ENCODE results near the gene SEPTIN10.
"Not testable (repeated sequence)": the region's sequence is repeated elsewhere in the genome, so short reads cannot be mapped to it uniquely, and the experiment has no call there.

DNA sequence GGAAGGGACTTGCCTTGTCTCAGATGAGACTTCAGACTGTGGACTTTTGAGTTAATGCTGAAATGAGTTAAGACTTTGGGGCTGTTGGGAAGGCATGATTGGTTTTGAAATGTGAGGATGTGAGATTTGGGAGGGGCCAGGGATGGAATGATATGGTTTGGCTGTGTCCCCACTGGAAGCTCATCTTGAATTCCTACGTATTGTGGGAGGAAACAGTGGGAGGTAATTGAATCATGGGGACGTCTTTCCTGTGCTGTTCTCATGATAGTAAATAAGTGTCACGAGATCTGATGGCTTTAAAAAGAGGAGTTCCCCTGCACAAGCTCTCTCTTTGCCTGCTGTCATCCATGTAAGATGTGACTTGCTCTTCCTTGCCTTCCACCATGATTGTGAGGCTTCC, 77.2 kb downstream of the SEPTIN10 start:
- TF ChIP-seq, protein P1, sequence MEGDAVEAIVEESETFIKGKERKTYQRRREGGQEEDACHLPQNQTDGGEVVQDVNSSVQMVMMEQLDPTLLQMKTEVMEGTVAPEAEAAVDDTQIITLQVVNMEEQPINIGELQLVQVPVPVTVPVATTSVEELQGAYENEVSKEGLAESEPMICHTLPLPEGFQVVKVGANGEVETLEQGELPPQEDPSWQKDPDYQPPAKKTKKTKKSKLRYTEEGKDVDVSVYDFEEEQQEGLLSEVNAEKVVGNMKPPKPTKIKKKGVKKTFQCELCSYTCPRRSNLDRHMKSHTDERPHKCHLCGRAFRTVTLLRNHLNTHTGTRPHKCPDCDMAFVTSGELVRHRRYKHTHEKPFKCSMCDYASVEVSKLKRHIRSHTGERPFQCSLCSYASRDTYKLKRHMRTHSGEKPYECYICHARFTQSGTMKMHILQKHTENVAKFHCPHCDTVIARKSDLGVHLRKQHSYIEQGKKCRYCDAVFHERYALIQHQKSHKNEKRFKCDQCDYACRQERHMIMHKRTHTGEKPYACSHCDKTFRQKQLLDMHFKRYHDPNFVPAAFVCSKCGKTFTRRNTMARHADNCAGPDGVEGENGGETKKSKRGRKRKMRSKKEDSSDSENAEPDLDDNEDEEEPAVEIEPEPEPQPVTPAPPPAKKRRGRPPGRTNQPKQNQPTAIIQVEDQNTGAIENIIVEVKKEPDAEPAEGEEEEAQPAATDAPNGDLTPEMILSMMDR (IDR thresholded peaks at IDR 0.05): not testable (repeated sequence)
- TF ChIP-seq POLR2AphosphoS5 (IDR thresholded peaks at IDR 0.05; ENCODE audit: insufficient read depth in 1 of 2, low read depth in 1 of 2); POLR2A (IDR thresholded peaks at IDR 0.05): not testable (repeated sequence)

Measured in vagina (tissue), 2 donors.